HepG2 (cell line): ENCODE data around the gene GATAD2B. TPM values are rescaled to one million over a fixed set of nuclear protein-coding genes. Genes with fewer than 3 reads are reported as not detected.

ENCODE experiments used
- ARHGAP35 ChIP-seq: sonication (generic); formaldehyde crosslinking; IDR thresholded peaks from 2 replicates; pipeline ENCODE4 v1.9.0; 2022; ENCODE audit warnings: mild to moderate bottlenecking, inconsistent platforms, moderate library complexity, missing genetic modification reagents, borderline replicate concordance
- CAMTA2 ChIP-seq: sonication (generic); formaldehyde crosslinking; IDR thresholded peaks from 2 replicates; pipeline ENCODE4 v1.4.0; 2020; ENCODE audit warnings: mild to moderate bottlenecking, missing genetic modification reagents, borderline replicate concordance
- HMG20B ChIP-seq: conservative IDR thresholded peaks from 2 replicates; pipeline ENCODE4 v1.6.1; 2016; ENCODE audit warnings: missing genetic modification reagents, missing compliant biosample characterization
- NFE2L2 ChIP-seq: fragments of 150-350 bp; IDR thresholded peaks from 2 replicates; pipeline ENCODE4 v1.6.1; 2014; ENCODE audit warnings: low read length
- NFYC ChIP-seq: IDR thresholded peaks from 2 replicates; pipeline ENCODE4 v1.6.1; 2016; ENCODE audit warnings: missing genetic modification reagents, missing compliant biosample characterization
- ONECUT2 ChIP-seq: sonication (generic); formaldehyde crosslinking; IDR thresholded peaks from 2 replicates; pipeline ENCODE4 v1.4.0; 2020; ENCODE audit warnings: missing genetic modification reagents
- SATB2 ChIP-seq: sonication (generic); formaldehyde crosslinking; IDR thresholded peaks from 2 replicates; pipeline ENCODE4 v1.5.0; 2020; ENCODE audit warnings: missing genetic modification reagents
- SUZ12 ChIP-seq: fragments of 150-350 bp; IDR thresholded peaks from 2 replicates; pipeline ENCODE4 v1.6.1; 2014; ENCODE audit warnings: low read depth, low read length
- ZNF333 ChIP-seq: sonication (generic); formaldehyde crosslinking; IDR thresholded peaks from 2 replicates; pipeline ENCODE4 v1.4.0; 2020; ENCODE audit warnings: mild to moderate bottlenecking, missing genetic modification reagents, borderline replicate concordance
- ZNF34 ChIP-seq: sonication (generic); formaldehyde crosslinking; IDR thresholded peaks from 2 replicates; pipeline ENCODE4 v1.4.0; 2020; ENCODE audit warnings: mild to moderate bottlenecking, missing genetic modification reagents, borderline replicate concordance
- ZNF432 ChIP-seq: sonication (generic); formaldehyde crosslinking; IDR thresholded peaks from 2 replicates; pipeline ENCODE4 v1.5.0; 2020; ENCODE audit warnings: missing genetic modification reagents, mild to moderate bottlenecking, borderline replicate concordance
- ZSCAN25 ChIP-seq: sonication (generic); formaldehyde crosslinking; IDR thresholded peaks from 2 replicates; pipeline ENCODE4 v1.8.0; 2022; ENCODE audit warnings: mild to moderate bottlenecking, missing genetic modification reagents
- polyA plus RNA-seq, 8 experiments: library from polyadenylated mRNA; depleted of rRNA in 3 of 8; stranded (reverse) in 7 of 8; unstranded in 1 of 8; fragments of >200 nt; fragmentation: Illumina TruSeq in 4 of 8; extraction: Trizol in 4 of 8; gene quantifications; 2 replicates each; pipeline versions ENCODE4 v1.2.1 to v1.2.3, GENCODE V29; 2011 to 2016; ENCODE audit warnings: low read depth in 4 of 8, missing spikeins in 1 of 8, mixed read lengths in 1 of 8; ENCODE audit not compliant: insufficient read depth in 1 of 8
- total RNA-seq, 5 experiments: library from RNA; depleted of rRNA; stranded (reverse); fragments of >200 nt; fragmentation: Illumina TruSeq; extraction: Trizol; gene quantifications; 2 replicates each; pipeline ENCODE4 v1.2.3, GENCODE V29; 2016; ENCODE audit warnings: low read depth in 1 of 5
- TF ChIP-seq, protein P1 (sequence below): sonication (generic); formaldehyde crosslinking; IDR thresholded peaks from 2 replicates; pipeline ENCODE4 v1.4.0; 2020; ENCODE audit warnings: mild to moderate bottlenecking, missing genetic modification reagents
- TF ChIP-seq, protein P2 (sequence below): IDR thresholded peaks from 2 replicates; pipeline ENCODE4 v1.6.1; 2016
- TF ChIP-seq, protein P3 (sequence below): sonication (generic); formaldehyde crosslinking; IDR thresholded peaks from one replicate; pipeline ENCODE4 v1.5.1; 2020; ENCODE audit warnings: mild to moderate bottlenecking, missing genetic modification reagents; ENCODE audit errors: not compliant biosample characterization

GATAD2B gene
- total and polyA plus RNA-seq, 2 of the 13 experiments (the other 11 are each of a cell fraction or from before 2014, with no cell fraction given) = 3.2 to 5.2 TPM

DNA sequence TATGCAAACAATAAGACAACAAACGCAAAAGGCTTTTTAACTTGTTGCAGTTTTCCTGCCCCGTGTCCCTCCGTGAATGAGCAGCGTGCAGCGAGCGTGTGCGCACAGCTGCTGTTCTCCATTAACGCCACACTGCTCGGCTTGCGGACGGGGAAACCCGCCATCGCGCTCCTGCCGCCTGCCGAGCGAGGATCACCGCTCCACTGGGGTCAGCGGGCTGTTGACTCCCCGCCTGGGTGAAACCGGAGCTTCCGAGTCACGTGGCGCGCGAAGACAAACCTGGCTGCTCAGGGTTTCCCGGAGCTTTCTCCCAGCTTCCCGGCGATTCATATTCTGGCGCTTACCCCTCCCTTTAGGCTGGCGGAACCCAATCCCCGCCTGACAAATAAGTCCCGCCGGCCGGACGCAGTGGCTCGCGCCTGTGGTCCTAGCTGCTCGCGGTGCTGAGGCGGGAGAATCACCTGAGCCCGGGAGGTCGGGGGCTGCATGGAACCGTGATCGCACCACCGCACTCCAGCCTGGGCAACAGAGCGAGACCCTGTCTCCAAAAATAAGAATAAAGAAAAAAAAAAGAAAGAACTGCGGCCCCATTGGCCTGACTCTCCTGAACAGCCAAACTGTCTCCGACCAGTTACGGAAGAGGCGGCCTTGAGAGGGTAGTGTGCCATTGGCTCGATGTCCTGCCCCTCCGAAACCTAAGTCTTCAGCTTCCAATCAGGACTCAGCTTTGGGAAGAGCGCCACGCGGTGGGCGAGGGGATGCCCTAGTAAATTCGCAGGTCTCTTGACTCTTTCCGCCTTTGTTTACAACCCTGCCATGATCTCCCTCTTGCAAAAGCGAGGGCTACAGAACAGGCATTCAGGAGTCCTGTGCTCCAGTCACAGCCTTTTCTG is 44.6 kb upstream of the GATAD2B start, which contains the start of gene CREB3L4 (continued):
- TF ChIP-seq, protein P1, sequence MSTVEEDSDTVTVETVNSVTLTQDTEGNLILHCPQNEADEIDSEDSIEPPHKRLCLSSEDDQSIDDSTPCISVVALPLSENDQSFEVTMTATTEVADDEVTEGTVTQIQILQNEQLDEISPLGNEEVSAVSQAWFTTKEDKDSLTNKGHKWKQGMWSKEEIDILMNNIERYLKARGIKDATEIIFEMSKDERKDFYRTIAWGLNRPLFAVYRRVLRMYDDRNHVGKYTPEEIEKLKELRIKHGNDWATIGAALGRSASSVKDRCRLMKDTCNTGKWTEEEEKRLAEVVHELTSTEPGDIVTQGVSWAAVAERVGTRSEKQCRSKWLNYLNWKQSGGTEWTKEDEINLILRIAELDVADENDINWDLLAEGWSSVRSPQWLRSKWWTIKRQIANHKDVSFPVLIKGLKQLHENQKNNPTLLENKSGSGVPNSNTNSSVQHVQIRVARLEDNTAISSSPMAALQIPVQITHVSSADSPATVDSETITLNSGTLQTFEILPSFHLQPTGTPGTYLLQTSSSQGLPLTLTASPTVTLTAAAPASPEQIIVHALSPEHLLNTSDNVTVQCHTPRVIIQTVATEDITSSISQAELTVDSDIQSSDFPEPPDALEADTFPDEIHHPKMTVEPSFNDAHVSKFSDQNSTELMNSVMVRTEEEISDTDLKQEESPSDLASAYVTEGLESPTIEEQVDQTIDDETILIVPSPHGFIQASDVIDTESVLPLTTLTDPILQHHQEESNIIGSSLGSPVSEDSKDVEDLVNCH (CRISPR knock-in tag) = 0 out of 2 replicates have a peak, but pooled peaks have one; percentile 42
- TF ChIP-seq SUZ12 = no peak
- TF ChIP-seq ZSCAN25 (CRISPR knock-in tag) = peak; percentile 44
- TF ChIP-seq NFYC (CRISPR knock-in tag) = peak; percentile 97
- TF ChIP-seq ONECUT2 = no peak
- 0 out of 2 replicates have a peak, but pooled peaks have one; percentile 66 for TF ChIP-seq ARHGAP35 (CRISPR knock-in tag)
- no peak for TF ChIP-seq HMG20B (CRISPR knock-in tag)
- 0 out of 2 replicates have a peak, but pooled peaks have one; percentile 13 for TF ChIP-seq ZNF333 (CRISPR knock-in tag)
- peak; percentile 27; the same call in 1 of the 2 replicates for TF ChIP-seq SATB2 (CRISPR knock-in tag)
- TF ChIP-seq, protein P2, sequence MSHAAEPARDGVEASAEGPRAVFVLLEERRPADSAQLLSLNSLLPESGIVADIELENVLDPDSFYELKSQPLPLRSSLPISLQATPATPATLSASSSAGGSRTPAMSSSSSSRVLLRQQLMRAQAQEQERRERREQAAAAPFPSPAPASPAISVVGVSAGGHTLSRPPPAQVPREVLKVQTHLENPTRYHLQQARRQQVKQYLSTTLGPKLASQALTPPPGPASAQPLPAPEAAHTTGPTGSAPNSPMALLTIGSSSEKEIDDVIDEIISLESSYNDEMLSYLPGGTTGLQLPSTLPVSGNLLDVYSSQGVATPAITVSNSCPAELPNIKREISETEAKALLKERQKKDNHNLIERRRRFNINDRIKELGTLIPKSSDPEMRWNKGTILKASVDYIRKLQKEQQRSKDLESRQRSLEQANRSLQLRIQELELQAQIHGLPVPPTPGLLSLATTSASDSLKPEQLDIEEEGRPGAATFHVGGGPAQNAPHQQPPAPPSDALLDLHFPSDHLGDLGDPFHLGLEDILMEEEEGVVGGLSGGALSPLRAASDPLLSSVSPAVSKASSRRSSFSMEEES = peak; percentile 92
- no peak for TF ChIP-seq NFE2L2
- TF ChIP-seq CAMTA2 = no peak
- no peak for TF ChIP-seq ZNF432 (CRISPR knock-in tag)
- peak; percentile 93 for TF ChIP-seq ZNF34
- TF ChIP-seq, protein P3, sequence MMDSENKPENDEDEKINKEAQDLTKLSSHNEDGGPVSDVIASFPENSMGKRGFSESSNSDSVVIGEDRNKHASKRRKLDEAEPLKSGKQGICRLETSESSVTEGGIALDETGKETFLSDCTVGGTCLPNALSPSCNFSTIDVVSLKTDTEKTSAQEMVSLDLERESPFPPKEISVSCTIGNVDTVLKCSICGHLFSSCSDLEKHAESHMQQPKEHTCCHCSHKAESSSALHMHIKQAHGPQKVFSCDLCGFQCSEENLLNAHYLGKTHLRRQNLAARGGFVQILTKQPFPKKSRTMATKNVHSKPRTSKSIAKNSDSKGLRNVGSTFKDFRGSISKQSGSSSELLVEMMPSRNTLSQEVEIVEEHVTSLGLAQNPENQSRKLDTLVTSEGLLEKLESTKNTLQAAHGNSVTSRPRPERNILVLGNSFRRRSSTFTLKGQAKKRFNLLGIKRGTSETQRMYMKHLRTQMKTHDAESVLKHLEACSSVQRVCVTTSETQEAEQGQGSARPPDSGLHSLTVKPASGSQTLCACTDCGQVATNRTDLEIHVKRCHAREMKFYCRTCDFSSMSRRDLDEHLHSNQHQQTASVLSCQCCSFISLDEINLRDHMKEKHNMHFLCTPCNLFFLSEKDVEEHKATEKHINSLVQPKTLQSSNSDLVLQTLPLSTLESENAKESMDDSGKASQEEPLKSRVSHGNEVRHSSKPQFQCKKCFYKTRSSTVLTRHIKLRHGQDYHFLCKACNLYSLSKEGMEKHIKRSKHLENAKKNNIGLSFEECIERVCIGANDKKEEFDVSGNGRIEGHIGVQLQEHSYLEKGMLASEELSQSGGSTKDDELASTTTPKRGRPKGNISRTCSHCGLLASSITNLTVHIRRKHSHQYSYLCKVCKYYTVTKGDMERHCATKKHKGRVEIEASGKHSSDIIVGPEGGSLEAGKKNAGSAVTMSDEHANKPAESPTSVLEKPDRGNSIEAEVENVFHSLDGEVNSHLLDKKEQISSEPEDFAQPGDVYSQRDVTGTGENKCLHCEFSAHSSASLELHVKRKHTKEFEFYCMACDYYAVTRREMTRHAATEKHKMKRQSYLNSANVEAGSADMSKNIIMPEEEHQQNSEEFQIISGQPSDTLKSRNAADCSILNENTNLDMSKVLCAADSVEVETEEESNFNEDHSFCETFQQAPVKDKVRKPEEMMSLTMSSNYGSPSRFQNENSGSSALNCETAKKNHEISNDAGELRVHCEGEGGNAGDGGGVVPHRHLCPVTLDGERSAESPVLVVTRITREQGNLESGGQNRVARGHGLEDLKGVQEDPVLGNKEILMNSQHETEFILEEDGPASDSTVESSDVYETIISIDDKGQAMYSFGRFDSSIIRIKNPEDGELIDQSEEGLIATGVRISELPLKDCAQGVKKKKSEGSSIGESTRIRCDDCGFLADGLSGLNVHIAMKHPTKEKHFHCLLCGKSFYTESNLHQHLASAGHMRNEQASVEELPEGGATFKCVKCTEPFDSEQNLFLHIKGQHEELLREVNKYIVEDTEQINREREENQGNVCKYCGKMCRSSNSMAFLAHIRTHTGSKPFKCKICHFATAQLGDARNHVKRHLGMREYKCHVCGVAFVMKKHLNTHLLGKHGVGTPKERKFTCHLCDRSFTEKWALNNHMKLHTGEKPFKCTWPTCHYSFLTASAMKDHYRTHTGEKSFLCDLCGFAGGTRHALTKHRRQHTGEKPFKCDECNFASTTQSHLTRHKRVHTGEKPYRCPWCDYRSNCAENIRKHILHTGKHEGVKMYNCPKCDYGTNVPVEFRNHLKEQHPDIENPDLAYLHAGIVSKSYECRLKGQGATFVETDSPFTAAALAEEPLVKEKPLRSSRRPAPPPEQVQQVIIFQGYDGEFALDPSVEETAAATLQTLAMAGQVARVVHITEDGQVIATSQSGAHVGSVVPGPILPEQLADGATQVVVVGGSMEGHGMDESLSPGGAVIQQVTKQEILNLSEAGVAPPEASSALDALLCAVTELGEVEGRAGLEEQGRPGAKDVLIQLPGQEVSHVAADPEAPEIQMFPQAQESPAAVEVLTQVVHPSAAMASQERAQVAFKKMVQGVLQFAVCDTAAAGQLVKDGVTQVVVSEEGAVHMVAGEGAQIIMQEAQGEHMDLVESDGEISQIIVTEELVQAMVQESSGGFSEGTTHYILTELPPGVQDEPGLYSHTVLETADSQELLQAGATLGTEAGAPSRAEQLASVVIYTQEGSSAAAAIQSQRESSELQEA = peak; percentile 81
